IPS DF 4.7 (cell line): ENCODE measurements around the gene ANKS3.

ENCODE experiments used
- DNase-seq: peaks from one replicate; pipeline ENCODE4 v3.0.0-alpha.2; 2013; ENCODE audit warnings: low spot score; ENCODE audit errors: extremely low read depth

ANKS3 gene

DNA sequence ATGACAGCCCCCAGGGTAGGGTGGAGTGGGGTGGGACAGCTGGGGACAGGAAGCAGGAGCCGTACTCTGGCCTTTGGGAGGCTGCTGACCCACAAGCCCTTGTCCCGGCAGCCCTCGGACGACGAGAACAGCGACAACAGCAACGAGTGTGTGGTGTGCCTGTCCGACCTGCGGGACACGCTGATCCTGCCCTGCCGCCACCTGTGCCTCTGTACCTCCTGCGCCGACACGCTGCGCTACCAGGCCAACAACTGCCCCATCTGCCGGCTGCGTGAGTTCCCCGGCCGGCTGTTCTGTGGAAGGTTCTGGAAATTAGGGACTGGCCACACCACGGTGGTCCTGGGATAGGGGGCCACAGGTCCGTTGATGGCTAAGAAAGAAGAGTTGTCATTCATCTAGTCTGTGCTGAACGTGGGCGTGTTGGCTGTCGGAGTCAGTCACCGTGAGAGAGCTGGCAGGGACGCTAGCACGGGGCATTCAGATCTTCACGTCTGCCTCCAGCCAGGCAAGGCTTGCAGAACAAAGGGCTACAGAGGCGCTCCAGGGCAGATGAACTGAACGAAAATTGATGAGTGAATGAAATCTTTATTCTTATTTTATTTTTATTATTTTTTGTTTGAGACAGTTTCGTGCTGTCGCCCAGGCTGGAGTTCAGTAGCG lies 60.6 kb downstream of the ANKS3 start:
- DNase-seq, result no peak

DNA sequence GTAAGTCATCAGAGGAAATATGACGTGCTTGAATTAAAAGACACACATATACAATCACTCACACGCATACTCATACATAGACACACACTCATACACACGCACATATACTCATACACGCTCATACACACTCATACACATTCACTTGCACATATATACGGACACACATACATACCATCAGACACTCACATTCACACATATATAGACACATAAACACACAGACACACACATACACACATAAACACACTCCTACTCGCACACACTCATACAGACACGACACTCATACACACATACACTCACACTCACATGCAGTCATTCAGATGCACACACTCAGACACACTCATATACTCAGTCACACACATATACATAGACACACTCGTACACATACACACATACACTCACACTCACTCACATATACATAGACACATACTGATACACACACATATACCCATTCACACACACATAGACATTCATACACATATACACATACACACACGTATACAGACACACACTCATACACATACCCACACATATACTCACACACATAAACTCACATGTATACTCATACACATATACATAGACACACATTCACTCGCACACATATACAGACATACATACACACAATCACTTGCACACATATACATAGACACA lies 65.6 kb downstream of the ANKS3 start:
- no peak for DNase-seq

DNA sequence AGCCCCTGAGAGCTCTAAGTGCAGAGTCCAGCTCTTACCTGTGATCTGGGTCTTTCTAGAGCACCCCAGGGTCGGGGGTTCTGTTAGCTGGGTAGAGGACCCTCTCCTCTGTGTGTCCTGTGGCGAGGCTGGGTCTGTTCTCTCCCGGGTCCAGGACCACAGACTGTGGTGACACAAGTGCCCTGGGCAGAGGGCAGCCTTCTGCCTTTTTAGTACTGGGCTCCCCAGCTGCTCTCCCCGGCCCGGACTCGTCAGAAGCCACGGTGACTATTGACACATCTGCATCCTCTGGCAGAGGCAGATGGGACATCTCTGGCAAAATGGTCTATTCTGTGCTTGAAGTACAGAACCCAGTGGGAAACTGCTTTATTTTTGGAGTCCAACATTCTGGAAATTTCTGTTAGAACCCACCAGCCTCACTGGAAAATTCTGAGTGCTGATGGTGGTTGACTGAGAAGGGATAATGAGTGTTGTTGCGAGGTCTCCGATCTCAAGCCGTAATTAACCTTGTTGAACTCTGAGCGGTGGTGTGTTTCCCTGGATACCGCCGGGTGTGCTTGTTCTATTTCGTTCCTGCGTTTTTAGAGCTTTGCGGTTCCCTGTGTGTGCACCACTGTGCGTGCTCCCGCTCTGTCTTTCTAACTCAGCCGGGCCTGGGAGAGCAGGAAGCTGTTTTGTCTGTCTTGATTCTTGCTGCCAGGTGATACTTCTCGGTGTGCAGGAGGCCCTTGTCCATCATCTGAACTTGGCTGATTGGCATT lies 66.7 kb downstream of the ANKS3 start:
- no peak for DNase-seq

DNA sequence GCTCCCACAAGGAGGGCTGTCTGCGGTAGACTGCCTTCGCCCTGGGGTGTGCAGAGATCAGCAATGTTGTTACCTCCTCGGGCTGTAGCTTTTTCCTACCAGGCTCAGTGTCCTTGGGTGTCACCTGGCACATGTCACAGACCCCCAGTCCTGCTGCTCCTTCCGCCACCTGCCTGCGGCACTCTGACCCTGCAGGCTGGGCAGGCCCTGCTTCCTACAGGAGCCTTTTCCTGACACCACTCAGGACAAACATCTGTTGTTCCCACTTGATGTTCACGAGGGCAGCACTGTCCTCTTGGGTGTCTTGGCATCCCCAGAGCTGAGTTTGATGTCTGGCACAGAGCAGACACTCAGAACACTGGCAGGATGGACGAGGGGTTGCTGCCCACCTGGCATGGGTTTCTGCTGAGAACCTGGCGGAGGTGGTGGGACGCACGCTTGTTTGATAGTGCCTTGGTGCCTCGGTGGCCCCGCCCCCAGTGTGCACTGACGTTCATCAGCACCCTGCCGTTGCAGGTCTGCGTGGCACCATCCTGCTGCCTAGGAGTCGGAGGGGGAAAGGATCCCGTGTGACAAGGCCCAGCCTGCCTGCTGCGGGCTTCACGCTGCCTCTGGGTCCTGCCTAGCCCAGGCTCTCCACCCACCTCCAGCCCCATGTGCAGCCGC lies 67.4 kb downstream of the ANKS3 start:
- DNase-seq, result no peak

DNA sequence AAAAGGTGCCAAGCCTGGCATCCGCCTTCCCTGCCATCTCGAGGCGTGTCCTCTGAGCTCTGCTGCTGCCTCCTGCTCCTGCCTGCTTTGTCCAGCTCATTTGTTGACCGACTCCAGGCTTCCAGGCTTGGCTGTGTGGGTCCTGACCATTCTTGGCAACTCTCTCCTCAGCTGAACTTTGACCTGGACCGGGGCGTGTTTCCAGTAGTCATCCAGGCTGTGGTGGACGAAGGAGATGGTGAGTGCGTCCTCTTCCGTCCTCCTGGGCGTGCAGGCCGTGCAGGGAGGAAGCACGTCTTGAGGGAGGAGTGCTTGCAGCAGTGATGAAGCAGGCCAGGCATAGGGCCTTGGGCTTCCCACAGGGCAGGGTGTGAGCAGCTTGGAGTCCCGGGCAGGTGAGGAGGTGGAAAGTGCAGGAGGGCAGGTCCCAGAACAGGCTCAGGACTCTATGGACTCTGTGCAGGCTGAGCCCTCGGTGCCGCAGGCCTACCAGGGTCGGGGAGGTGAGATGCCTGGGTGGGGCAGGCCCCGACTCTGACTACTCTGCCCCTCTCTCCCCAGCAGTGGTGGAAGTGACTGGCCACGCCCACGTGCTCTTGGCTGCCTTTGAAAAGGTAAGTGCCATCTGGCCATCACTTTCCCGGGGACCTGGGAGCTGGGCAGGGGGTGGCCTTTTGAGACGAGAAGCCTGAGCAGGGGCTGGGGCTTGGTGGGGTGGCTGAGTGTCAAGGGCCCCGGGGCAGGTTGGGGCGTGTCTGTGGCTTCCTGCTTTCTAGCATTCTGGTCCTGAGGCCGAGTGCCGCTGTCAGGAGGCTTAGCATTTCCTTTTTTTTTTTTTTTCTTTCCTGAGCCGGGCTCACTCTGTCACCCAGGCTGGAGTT lies 69.3 kb downstream of the ANKS3 start:
- DNase-seq, result no peak

DNA sequence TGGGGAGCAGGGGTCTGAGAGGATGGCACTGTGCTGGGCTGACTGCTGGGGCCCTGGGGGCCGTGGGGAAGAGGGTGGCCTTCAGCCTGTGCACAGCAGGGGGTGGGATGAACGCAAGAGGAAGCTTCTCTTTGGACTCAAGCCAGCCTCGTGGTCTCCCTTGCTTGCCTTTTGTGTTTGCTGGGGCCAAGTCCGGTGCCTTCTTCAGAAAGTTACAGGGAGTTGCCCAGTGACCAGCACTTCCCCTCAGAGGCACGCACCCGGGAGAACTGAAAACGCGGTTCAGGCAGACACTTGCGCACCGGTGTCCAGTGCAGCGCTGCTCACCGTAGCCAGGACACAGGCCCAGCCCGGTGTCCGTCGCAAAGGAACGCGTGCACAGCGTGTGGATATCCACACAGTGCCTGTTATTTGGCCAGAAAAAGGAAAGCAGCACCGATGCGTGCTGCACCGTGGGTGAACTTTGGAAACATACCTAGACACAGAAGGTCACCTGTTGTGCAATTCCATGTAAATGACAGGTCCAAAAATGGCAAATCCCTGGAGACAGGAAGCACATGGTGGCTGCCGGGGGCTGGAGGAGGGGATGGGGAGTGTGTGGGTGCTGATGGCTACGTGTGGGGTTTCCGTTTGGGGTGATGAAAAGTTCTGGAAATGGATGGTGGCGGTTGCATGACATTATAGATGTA lies 70.2 kb downstream of the ANKS3 start:
- DNase-seq, result no peak

DNA sequence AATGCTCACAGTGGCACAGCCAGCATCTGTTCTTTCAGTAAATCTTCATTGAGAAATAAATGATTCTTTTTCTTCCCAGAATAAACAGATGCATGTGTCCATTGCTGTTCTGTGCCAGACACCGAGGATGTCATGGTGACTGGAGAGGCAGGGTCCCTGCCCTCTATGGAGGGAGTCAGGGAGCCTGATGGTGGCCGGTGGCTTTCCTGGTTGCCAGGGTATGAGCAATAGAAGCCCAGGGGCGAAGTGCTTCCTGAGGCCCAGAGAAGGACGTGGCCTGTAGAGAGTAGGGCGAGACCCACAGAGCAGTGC lies 70.7 kb downstream of the ANKS3 start:
- DNase-seq, result no peak

DNA sequence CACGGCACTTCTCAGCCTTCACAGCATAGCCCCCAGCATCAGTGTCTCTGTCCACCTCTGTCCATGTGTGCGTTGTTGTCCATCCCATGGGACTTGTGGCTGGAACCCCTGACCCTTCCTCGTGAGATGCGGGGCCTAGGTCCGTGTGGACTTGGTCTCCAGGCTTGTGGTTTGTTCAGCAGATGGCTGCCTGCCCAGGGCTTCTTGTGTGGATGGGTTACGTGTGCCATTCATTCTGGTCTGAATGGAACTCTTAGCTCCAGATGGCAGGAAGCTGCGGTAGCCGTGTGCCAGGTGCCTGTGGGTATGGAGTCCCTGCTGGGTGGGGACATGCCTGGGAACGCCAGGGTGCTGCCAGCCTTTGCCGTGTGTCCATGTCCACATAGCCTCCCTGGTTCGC lies 72.4 kb downstream of the ANKS3 start:
- DNase-seq, result no peak

DNA sequence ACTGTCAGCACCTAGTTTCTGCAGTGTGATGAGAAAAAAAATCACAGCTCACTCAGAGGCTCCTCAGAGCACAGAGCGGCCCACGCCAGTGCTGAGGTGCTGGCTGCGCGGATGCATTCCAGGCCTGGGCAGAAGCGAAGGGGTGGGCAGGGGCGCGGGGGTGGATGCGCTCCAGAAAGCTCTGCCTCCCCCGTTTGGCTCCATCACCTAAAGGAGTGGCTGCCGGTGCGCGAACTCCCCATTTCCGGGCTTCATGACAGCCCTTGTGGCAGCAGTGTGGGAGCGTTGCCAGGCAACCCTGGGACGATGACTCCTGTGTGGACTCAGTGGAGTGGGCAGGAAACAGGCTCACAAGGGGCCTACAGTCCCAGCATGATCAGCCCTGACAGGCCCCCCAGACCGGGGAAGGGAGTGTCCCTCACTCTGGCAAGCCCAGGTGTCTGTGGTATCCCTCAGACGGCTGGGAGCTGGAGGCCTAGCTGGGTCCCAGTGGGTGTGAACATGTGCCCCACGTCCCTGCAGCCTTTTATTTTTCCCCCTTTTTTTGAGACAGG lies 73.5 kb downstream of the ANKS3 start:
- no peak for DNase-seq

DNA sequence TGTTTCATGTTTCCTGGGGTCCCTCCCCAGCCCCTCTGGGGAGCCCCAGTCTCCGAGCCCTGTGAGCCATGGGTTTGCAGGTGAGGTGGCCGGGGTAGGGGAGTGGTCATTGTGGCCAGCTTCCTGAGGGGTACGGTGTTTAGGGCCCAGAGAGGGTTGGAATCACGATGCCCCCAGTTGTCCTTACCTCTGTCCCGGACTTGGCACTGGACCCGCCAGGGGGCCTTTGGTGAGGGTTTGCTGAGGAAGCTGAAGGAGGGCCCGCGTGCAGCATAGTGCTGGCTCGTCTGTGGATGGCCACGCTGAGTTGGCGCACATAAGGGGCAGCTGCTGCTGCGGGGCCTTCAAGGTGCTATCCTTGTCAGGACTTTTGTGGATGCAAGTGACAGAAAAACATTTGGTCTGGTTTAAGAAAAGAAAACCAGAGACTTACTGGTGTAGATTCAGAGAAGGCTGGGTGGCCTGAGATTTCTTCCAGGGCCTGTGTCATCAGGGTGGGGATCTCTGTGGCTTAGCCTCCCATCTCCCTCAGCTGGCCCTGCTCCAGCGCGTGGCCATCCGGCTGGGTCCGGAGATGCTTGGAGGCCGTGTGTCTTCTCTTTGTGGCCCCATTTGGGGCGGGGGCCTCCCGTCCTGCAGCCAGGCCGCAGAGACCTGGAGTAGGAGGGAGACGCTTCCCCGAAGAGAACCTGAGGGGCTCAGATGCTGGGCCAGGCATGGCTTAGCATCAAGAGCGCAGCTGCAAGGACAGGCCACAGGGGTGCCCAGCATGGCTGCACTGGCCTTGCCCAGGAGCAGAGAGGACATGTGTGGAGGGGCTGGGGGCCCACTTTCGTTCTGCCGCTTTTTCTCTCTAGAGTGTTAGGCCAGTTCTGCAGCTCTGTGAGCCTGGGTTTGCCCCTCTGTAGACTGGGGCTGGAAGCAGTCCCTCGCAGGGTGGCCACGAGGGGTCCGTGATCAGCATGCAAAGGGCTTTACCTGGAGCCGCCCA lies 74.4 kb downstream of the ANKS3 start:
- no peak for DNase-seq

DNA sequence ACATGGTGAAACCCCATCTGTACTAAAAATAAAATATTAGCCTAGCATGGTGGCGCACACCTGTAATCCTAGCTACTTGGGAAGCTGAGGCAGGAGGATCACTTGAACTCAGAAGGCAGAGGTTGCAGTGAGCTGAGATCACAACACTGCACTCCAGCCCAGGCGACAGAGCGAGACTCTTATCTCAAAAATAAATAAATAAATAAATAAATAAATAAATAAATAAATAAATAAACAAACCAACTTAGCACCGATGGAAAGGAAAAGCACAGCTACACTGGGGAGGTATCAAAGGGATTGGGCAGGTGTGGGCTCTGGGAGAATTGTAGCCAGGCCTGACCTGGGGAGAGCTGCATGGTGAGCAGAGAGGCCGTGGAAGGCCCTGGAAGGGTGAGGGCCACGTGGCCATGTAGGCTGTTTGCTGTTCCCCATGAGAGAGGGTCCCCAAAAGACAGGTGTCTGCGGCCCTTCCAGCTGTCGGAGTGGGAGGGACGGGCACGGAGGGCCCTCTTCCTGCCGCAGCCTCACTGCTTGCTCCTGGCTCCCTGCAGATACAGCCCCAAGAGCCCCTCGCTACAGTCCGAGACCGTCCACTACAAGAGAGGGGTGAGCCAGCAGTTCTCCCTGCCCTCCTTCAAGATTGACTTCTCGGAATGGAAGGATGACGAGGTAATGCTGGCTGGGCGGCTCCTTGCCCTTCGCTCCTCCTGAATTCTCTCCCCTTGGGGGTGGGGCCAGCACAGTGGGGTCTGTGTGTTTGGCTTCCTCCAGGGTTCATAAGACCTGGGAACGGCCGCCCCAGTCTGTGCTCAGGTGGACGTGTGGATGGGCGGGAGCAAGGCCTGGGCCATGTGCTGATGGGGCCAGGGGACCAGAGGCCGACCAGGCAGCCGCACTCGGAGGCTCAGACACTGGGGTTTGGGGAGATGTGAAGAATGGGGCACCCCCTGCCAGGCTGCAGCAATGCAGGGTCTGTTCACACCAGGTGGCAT lies 77.1 kb downstream of the ANKS3 start:
- DNase-seq, result no peak

DNA sequence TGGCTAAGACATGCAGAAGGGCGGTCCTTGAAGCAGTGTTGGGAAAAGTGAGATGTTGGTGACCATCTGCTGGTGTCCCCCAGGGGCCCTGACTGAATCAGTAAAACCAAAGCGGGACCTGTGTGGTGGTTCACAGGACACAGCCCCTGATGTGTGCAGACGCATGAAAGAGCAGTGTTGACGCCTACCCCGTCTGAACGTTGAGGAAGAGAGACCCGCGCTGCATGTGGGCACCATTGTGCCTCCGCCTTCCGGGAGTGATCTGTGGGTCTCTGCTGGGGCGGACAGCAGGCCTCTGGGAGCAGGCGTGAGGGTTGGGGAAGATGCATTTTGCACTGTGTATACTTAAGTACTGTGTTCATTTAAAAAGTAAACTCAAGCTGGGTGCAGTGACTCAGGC lies 77.8 kb downstream of the ANKS3 start:
- no peak for DNase-seq

DNA sequence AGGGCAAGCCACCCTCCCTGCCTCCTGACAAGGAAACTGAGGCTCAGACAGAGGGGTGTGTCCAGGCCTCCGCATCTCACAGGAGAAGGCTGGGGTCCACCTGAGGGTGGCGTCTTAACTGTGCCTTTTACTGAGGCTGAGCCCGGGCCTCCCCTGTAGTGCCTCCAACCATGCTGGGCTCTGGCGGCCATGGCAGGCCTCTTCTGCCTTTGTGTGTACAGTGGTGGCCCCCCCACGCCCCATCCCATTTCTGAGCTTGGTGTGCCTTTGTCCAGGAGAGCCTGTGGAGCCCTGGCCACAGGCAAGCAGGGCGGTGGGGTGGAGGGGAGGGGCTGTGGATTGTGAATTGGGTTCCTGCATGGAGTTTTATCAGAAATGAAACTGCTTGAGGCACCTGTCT lies 78.3 kb downstream of the ANKS3 start:
- no peak for DNase-seq

DNA sequence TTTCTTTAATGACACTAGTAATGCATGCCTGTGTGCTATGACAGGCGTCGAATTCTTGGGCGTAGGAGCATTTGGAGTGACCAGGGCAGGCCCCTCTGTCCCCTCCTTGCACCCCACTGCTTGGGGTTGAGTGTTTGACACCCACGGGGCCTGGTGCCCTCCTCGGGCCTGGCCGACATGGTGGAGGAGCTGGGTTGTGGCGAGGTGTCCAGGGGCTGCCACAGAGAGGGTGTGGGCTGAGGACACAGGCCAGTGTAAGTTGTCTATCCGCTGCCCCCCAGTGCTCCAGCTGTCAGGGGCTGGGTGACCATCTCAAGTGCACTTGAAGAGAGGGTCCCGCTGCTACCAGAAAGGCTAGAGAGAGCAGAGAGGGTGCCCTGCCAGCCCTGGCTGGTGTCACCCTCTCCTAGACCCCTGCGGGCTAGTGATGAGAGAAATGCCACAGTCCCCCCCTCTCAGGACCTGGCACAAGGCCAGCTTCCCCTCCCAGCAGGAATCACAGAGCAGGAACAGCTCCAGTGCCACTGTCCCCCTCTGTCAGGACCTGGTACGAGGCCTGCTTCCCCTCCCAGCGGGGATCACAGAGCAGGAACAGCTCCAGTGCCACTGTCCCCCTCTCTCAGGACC lies 79.0 kb downstream of the ANKS3 start:
- DNase-seq, result no peak

DNA sequence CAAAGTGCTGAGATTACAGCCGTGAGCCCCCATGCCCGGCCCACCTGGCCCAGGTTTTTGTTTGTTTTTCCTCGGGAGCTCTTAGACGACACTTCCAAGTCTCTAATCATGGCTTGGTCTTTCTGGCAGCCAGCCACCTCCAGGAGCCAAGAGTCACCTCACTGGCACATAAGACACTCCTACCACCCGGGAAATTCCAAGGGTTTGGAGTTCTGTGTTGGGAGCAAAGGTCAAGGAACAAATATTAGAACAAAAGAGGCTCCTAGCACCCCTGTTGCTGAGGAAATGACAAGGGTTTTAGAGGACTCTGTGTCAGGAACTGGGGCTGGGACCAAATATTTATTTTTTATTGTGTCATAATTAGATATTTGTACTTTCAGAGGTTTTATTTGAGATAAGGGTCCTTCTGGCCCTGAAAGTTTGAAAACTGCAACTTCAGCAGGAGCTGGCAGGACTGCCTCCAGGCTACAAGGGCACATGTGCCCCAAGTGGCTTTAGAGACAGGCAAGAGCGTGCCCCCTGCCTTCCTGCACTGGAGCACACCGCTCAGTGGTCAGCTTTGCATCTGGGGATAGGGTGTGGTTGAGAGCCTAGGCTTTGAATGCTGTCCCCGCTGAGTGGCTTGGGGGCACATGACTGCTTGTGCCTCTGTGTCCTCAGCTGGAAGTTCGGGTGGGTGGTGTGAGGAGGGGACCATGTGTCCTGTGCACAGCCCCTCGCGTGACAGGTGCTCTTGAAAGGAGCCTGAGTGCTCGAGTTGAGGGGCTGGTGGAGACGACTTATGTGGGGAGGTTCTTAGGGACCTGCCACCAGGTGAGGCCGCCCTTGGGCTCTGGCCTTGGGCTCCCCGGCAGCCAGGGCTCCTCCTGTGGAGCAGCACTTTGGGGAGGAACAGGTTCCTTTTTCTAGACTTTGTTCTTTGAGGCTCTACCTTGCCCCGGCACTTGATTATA lies 79.8 kb downstream of the ANKS3 start:
- DNase-seq, result no peak

DNA sequence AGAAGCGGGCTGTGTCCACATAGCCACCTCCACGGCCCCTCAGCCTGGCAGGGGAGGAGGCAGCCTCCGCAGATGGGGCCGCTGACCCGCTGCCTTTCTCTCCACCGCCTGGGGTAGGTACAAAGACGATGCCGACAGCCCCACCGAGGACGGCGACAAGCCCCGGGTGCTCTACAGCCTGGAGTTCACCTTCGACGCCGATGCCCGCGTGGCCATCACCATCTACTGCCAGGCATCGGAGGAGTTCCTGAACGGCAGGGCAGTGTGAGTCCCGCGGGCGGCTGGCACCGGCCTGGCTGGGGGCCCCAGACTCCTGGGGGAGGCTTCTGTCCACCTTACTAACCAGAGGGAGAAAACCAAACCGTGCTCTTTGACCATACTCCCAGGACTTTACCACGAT lies 81.5 kb downstream of the ANKS3 start:
- no peak for DNase-seq
